ENCODE data around the gene FOXK2.
A peak's percentile ranks its signal among the peaks of the same experiment; 100 is the strongest.
"Not testable (repeated sequence)": the region's sequence is repeated elsewhere in the genome, so short reads cannot be mapped to it uniquely, and the experiment has no call there.

FOXK2 gene

GRCh38 chr17:82496529-82497434, 22.8 kb upstream of the FOXK2 start:
- peak; percentile 96 for DNase-seq

DNA sequence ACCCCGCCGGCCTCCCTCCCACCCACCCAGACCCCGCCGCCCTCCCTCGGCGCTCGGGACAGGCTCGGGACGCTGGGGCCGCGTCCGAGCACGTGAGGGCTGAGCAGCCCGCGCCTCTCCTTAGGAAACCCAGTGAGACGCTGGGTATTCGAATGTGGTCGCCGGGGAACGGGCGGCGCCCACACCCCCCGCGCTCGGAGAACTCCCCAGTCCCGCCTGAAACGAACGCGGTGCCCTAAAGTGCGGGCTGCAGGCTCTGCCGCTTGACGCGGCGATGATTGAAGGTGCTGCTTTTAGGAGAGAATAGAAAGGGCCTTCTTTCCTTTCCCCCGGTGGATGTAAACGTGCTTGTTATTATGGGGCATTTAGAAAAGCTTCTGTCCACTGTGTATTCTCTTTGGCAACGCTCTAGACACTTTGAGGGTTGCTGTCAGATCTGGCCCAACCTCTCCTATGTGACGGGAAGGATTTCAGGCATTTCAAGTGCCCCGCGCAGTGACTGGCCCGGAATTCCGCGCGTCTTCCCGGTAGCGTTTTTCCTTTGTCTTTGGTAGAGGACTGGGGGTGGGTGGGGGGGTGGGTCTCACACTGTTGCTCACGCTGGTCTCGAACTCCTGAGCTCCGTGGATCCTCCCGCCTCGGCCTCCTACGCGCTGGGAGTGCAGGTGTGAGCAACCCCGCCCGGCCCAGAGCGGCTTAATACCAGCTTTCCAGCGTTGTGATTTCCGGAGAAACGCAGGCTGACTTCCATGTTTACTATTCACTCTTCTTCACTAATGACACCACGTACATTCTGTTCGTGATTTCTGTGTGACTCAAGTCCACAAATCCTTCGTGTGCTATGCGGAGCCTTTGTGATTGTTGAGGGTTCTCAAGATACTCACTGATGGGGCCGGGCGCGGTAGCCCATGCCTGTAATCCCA, 21.8 kb upstream of the FOXK2 start:
- peak; percentile 80 for DNase-seq

- DNase-seq, result no peak
These were observed 17.3 kb upstream of the FOXK2 start for GRCh38 chr17:82502207-82502606.

- no peak for DNase-seq
These were observed 16.3 kb upstream of the FOXK2 start for GRCh38 chr17:82503094-82503727.

- DNase-seq, result no peak
These were observed 15.7 kb upstream of the FOXK2 start for GRCh38 chr17:82503728-82504308.

- no peak for DNase-seq
These were observed 14.2 kb upstream of the FOXK2 start for GRCh38 chr17:82505296-82505695.

DNA sequence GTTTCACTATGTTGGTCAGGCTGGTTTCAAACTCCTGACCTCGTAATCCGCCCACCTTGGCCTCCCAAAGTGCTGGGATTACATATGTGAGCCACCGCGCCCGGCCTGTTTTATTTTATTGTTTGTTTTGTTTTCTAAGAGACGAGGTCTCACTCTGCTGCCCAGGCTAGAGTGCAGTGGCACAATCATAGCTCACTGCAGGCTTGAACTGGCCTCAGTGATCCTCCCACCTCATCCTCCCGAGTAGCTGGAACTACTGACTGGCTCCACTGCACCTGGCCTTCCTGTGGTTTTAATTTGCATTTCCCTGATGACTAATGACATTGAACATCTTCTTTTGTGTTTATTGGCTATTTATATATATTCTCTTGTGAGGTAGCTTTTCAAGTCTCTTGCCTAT, 13.1 kb upstream of the FOXK2 start:
- DNase-seq, result not testable (repeated sequence)

DNA sequence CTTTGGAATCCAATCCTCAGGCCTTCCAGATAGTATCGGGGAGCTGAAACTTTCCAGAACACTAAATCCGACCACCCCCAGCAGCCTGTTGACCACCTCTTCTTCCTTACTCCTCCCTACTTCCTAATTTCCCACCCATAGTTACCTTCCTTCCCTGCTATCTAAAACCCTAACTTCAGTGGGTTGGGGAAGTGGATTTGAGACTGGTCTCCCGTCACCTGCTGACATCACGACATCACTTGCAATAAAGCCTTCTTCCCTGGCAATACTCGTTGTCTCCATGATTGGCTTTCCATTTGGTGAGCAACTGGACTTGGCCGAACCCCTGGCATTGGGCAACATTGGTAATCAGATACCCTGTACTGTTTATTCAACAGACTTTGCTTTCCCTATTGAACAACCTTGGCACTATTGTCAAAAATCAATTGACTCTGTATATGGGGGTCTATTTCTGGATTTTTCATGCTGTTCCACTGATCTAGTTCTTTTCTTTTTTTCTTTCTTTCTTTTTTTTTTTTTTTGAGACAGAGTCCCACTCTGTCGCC, 11.8 kb upstream of the FOXK2 start:
- no peak for DNase-seq

- not testable (repeated sequence) for DNase-seq
These were observed 7.9 kb upstream of the FOXK2 start for GRCh38 chr17:82511642-82512041.

DNA sequence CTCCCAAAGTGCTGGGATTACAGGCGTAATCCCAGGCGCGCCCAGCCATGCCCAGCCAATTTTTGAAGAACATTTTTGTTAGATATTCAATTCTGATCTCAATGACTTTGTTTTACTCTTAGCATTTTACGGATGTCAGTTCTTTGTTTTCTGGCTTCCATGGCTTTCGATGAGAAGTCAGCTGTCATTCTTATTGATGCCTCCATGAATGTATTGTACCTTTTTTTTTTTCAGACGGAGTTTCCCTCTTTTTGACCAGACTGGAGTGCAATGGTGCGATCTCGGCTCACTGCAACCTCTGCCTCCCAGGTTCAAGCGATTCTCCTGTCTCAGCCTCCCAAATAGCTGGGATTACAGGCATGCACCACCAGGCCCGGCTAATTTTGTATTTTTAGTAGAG, 5.7 kb upstream of the FOXK2 start:
- DNase-seq, result not testable (repeated sequence)

DNA sequence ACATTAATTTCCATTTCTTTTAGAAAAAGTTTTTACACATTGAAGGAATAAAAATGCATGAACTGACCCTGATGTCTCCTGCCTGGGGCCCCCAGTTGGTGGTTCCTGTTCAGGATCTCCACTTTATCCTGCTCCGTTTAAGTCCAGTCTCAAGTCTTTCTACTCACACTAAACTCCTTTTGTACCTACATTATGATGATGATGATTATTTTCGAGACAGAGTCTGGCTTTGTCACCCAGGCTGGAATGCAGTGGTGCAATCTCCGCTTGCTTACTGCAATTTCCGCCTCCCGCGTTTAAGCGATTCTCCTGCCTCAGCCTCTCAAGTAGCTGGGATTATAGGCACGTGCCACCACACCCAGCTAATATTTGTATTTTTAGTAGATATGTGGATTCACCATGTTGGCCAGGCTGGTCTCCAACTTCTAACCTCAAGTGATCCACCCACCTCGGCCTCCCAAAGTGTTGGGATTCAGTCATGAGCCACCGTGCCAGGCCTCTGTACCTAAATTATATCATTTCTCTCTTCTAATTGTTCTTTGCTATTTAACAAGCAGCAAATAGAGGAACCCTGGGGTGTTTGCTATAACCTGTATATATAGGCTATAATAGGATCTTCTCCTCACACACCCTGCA, 2.2 kb upstream of the FOXK2 start:
- no peak for DNase-seq

GRCh38 chr17:82519971-82520903, 705 bp downstream of the FOXK2 start:
- DNase-seq, result peak; percentile 67

GRCh38 chr17:82524540-82524939, 5.0 kb downstream of the FOXK2 start:
- no peak for DNase-seq

- no peak for DNase-seq
These were observed 6.2 kb downstream of the FOXK2 start for GRCh38 chr17:82525712-82526111.

DNA sequence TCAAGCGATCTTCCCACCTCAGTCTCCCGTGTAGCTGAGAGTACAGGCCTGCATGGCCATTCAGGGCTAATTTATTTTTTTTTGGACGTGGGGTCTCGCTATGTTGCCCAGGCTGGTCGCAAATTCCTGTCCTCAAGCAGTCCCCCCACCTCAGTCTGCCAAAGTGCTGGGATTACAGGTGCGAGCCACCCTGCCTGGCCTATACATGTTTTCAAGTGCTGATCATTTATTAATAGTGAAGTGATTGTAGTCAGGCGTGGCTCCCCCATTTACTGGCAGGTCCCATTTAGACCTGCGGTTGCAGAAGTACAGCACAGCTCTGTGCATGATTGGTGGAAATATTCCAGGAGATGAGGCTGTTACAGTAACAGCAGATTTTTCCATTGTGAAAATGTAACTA, 8.4 kb downstream of the FOXK2 start:
- DNase-seq, result no peak

- no peak for DNase-seq
These were observed 9.1 kb downstream of the FOXK2 start for GRCh38 chr17:82528484-82529265.

GRCh38 chr17:82529914-82530300, 10.4 kb downstream of the FOXK2 start:
- no peak for DNase-seq

DNA sequence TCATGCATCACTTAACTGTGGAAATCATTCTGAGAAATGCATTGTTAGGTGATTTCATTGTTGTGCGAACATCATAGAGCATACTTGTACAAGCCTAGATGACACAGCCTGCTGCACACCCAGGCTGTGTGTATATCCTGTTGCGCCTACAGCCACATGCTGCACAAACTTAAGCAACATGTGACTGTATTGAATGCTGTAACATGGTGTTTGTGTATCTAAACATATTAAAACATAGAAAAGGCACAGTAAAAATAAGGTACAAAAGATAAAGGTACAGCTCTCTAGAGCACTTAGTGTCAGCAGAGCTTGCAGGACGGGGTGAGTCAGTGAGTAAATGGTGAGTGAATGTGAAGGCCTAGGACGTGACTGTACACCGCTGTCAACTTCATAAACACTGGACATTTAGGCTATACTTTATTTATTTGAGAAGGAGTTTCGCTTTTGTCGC, 11.9 kb downstream of the FOXK2 start:
- DNase-seq, result no peak

GRCh38 chr17:82534401-82534812, 14.9 kb downstream of the FOXK2 start:
- DNase-seq, result no peak

Data from OCI-M1 (cell line).